Erythroblast (primary cell): ENCODE results near the gene RET.

ENCODE experiments used
- GATA1 ChIP-seq: IDR thresholded peaks from 2 replicates; pipeline ENCODE4 v1.6.1; 2011; ENCODE audit warnings: low read depth, mild to moderate bottlenecking, control low read depth, low read length, moderate library complexity
- POLR2A ChIP-seq: IDR thresholded peaks from 2 replicates; pipeline ENCODE4 v1.6.1; 2011; ENCODE audit warnings: mild to moderate bottlenecking, low read length

- TF ChIP-seq POLR2A (no peak), GATA1 (no peak)
Observed at GRCh38 chr10:43122096-43122495, 45.2 kb downstream of the RET start.
